GM18526 (cell line): ENCODE results near the gene SEL1L.

ENCODE experiments used
- POLR2A ChIP-seq: IDR thresholded peaks from 3 replicates; pipeline ENCODE4 v1.6.1; 2011; ENCODE audit not compliant: insufficient read length; ENCODE audit errors: extremely low read depth

The SEL1L gene

DNA sequence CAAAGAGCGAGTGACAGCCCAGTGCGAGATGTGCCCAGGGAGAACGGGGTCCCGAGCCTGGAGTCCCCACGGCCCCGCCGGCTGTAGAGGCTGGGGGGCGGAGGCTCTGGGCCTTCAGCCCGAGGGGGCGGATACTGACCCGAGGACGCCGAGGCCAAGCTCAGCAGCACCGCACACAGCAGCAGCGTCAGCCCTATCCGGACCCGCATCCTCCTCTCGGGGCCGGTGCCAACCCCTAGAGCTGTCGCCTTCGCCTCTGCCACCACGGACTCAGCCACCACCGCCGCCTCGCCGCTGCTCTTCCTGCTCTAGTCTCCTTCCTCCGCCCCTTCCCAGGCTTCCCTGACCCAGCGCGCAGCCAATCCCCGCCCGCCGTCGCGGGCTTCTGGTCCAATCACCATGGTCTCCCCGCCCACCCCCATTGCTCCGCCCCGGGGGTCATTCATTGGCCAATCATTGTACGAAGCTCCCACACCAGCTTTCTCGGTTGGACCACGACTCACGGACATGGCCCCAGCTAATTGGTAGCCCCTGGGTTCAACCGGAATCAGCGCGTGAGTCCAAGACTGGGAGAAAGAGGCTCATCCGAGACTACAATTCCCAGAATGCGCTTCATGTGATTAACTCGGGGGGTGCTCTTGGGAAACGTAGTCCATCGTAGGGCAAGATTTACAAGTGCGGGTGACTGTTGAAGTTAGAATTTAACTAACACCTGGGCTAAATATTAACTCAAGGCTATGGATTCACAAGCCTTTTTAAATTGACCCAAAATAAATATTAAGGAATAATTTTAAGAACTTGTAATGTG is at the start of gene SEL1L:
Gene SEL1L, minus strand, starts transcription at position 318 of the 808 bp plus-strand sequence. Its CDS starts 109 bp downstream, at position 209.
- TF ChIP-seq POLR2A, result peak; percentile 94

DNA sequence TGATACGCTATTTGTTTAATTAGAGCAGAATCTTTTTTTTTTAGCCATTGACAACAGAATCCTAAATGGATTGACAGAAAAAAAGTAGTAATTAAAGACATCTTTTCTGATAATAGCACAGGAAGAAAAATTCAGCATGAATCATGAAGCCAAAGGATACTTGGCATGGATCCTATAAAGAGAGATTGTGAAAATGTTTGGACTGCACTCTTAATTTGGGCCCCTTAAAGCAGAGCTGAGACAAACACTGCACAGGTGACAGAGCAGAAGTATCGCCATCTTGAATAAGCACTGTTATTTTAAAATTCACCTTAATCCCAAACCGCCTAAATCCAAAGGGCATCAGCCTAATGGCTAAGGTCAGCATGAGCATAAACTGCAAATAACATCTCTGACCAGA is 48.8 kb upstream of the SEL1L start:
- no peak for TF ChIP-seq POLR2A

DNA sequence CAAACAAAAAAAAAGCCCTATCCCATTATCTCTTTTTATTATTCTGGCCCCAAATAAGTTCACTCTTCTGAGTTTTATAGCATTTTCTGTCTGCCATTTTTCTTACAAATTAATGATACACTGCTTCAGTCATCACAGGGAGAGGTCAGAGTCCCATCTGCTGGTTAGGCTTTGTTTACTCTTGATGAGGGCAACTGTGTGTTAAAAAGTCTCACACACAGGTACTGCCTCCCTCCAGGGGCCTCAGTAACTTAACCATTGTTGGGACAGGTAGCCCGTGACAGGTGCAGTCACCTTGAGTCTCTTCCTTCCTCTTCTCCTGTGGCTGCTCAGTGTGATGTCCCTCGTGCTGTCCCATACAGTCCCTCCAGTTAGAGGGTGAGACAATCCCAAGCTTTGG is 45.5 kb upstream of the SEL1L start:
- no peak for TF ChIP-seq POLR2A

DNA sequence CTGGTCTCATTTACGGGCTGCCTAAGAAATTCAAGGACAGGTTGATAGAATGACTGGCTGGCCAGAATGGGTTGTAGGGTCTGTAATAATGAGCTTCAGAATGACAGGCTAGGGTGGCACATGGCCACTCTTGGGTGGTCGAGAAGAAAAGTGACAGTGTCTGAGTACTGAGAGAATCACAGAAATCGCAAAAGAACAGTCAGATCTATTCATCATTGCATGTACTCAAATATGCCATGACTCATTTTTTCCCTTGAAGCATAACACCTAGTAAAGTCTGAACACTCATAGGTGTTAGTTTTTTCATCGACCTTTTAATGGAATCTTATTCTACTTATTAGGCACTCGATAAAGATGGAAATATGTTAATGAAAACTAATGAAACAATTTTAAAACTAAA is 37.8 kb upstream of the SEL1L start:
- no peak for TF ChIP-seq POLR2A

DNA sequence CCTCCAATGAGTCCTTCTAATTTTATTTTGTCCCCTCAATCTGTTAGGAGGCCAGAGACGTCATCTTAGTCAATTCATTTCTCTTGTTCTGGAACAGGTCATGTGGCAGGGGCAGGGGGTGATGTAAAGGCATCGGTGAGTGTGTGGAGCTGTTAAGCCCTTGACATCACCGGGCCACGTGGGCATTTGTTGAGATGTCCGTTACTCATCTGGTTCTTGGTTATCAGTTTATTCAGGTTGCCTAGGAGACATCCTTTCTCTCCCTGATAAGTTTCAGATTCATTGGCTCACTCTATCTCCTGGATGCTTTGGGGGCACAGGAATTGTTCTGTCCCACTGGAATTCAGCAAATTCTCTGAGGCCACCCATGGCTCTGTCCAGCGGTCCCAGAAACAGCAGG is 33.6 kb upstream of the SEL1L start:
- no peak for TF ChIP-seq POLR2A

DNA sequence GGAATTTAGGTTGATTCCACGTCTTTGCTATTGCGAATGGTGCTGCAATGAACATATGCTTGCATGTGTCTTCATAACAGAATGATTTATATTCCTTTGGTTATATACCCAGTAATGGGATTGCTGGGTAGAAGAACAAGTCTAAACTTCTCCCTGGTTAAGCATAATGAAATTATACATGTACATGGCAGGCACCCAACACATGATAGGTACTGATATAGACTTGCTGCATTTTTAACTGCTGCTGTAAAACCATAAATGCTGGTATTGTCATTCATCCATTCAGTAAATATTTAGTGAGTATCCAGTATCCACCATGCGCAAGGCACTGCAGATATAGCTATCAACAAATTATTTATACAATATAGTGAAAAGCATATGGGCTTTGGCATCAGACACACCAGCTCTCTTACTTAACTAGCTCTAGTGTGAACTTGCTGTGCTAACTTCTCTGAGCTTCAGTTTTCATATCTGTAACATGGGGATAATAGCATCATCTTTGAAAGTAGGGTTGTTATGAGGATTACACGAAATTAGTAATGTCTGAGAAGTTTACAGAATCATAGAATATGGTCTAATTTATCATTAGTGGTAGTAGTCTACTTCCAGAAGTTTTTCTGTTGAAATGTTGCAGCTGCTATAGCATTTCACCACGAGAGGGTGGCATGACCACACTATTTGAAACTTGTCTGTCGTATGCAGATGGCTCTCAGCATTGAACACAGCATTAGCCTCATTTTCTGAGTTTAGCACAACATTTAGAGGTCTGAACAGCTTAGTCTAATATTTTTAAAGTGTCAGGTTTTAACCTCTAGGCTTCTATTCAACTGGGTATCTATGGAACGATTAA is 32.0 kb upstream of the SEL1L start:
- TF ChIP-seq POLR2A, result no peak

DNA sequence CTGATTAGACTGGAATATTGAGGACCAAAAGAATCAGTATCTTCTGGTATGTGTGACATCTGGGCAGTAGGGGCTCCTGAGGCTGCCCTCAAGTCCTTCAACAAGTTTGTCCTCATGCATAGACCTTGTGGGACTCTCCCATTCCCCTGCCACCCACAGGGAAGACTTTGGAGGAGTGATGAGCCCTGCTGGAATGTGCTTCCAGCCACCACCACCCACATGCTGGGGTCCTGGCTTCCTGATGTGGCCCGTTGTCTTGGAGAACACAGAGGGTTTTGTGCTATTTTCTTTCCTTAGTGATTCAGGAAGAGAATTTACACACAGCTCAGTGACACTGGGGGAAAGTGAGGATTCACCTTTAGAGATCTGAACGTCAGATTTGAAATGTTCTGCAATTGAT is 29.2 kb upstream of the SEL1L start:
- no peak for TF ChIP-seq POLR2A

DNA sequence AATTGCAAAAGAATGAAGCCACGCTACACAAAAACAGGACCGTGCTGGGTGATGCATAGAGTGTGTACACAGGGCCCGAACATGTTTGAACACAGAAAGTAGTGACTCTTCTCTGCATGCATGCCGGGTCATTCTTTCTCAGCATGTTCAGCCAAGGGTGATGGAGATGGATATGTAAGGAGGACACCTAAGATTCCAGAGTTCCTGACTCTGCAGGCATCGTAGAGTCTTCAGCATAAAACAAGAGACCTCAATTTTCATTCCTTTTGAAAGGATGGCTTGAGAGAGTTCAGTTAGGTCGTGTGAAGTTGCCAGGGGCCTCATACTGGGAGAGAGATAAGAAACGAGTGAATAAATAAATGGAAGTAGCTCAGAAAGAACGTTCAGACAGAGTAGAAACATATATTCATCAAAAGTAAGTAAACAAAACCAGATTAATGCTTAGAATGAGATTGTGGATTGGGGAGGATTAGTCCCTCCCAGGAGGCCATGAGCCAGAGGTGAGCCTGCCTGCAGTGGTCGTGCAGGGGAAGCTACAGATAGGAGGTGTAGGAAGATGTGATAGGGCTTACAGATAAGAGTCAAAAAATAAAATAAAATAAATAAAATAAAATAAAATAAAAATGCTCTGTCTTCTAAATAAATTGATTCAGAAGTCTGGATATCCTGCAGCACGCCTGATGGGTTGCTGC is 27.6 kb upstream of the SEL1L start:
- TF ChIP-seq POLR2A, result no peak

DNA sequence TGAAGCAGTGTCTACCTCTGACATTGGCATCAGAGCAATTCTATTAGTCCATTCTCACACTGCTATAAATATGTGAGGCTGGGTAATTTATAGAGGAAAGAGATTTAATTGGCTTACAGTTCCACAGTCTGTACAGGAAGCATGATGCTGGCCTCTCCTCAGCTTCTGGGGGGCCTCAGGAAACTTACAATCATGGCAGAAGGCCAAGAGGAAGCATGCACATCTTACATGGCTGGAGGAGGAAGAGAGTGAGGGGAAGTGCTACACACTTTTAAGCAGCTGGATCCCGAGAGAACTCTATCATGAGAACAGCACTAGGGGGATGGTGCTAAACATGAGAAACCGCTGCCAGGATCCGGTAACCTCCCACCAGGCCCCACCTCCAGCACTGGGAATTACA is 25.7 kb upstream of the SEL1L start:
- TF ChIP-seq POLR2A, result no peak

DNA sequence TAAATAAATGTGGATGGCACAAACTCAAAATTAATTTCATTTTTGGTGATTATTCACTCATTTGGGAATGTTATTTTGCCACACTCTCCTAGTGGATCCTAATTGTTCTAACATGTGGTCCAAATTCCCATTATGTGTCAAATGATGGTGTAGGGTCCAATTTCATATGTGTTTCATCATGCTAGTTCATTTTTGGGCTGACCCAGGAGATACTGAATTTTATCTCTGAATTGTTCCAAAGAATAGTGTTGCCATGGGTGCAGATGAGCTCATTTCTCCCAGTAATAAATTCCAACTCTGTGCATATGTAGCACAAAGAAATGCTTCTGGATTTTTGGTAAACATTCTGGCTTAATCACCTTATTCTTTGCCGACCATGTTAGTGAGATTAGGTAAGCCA is 23.5 kb upstream of the SEL1L start:
- TF ChIP-seq POLR2A, result no peak

DNA sequence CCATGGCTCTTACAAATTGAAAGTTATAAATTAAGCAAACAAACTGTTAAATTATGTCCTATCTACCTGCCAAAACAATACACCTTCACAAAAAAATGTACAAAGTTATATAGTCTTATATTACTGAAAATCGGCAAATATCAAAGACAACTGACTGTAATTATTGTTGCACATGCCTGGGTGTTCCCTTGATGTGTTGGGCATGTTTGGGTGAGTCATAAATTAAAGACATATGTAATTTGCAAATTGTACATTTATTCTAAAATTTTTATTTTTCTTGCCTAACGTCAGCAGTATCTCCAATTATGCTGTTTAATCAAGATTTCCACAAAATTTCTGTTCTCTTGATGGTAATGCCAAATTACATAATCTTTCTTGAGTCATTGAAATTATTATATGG is 22.0 kb upstream of the SEL1L start:
- TF ChIP-seq POLR2A, result no peak

DNA sequence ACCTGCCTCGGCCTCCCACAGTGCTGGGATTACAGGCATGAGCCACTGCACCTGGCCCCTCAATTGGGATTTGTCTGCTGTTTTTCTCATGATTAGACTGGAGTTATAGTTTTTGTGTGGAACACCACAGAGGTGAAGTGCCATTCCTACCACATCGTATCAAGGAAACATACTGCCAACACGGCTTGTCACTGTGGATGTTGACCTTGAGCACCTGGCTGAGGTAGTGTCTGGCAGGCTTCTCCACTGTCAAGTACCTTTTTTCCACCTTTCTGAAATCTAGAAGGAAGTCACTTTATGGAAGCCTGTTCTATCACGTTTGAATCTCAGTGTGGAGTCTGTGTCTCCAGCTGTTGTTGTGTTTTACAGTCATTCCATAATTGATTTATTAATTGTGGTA is 21.4 kb upstream of the SEL1L start:
- TF ChIP-seq POLR2A, result no peak

DNA sequence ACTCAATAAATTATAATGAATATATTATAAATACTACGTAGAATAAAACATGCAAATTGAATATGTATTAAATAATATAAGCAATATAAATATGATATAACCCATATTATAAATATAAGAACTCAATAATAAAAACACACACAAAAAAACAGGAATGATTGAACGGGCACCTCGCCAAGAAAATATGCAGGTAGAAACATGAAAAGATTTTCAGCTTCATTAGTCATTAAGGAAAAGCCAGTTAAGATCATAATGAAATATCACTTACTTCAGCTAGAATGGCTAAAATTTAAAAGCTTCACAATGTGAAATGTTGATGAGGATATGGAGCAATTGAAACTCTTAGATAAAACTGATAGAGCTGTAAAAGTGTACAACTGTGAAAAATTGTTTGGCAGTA is 17.8 kb upstream of the SEL1L start:
- no peak for TF ChIP-seq POLR2A

DNA sequence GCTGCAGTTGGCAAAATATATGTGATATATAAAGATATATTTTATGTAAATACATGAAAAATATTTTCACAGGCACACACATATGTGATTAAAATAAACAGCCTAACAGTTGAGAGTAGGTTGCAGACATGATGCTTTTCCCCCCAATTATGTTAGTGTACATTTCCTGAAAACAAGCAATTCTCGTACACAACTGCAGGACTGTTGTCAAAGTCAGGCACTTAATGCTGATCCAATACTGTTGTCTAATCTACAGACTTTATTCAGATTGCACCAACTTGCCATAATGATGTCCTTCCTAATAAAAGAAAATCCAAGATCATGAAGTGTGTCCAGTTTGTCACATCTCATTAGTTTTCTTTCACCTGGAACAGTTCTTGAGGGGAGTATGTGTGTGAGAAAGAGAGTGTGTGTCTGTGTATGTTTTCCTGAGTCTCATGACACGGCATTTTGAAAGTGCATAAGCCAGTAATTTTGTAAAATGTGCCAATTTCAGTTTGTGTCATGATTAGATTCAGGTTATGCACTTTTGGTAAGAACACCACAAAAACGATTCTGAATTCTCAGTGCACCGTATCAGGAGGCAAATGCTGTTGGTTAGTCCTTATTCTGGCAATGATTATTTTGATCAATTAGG is 16.5 kb upstream of the SEL1L start:
- TF ChIP-seq POLR2A, result no peak

DNA sequence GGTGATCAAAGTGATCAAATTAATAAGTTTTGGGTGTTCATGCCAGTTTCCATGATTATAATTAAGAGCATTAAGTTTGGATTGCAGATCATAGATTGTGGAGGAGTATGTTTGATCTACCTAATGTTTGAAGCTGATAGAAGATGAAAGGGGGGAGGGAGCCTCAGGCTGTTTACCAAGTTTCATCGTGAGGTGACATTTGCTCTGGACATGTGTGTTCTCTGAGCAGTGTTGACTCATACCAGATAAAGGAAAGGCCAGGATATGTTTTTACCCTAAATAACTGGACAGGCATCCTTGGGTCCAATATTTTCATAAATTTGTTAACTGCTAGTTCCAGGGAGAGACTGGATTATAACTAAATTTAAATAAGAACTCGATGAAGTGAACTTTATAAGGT is 3.5 kb upstream of the SEL1L start:
- TF ChIP-seq POLR2A, result no peak

DNA sequence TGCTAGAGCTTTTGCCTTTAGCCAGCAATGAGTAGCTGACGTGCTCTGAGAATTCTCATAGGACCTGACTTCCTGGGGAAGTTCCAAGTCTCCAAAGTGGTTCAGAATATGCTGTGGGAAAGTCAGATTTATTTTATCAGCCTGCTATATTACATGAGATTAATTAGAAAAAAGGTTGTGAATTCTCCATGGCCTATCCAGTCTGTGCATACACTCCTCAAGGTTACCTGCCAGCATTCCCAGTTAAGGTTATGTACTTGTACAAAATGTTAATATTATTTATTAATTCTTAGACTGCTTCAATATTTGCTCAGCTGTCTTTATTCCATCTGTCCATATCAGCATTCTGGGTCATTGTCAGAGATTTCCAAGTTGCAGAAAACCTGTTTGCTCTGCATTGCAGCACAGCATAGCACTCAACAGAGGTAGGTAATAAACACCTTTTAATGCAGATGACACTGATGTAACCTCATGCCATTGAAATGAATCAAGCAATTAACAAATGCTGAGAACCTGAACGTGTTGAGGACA is 2.7 kb upstream of the SEL1L start:
- TF ChIP-seq POLR2A, result no peak
